HUES6 (cell line): ENCODE results near the gene HK1.

Experiments
- H3K27ac ChIP-seq: 2 replicates; pipeline ENCODE4 v1.7.0; 2013; ENCODE audit warnings: low read depth, mild to moderate bottlenecking, low read length, inconsistent platforms
- H3K27me3 ChIP-seq: 2 replicates; pipeline ENCODE4 v1.6.1; 2013; ENCODE audit warnings: low read length; ENCODE audit not compliant: control insufficient read depth, insufficient read depth
- H3K36me3 ChIP-seq: 2 replicates; pipeline ENCODE4 v1.6.1; 2013; ENCODE audit warnings: low read length; ENCODE audit not compliant: control insufficient read depth, insufficient read depth
- H3K4me1 ChIP-seq: 2 replicates; pipeline ENCODE4 v1.6.1; 2013; ENCODE audit warnings: low read length; ENCODE audit not compliant: control insufficient read depth, insufficient read depth
- H3K4me3 ChIP-seq: 2 replicates; pipeline ENCODE4 v1.5.1; 2013; ENCODE audit warnings: low read depth, low read length
- H3K9ac ChIP-seq: one replicate; pipeline ENCODE4 v1.6.1; 2013; ENCODE audit warnings: mild to moderate bottlenecking, low read length
- H3K9me3 ChIP-seq: 2 replicates; pipeline ENCODE4 v1.6.1; 2013; ENCODE audit warnings: low read depth, low read length; ENCODE audit not compliant: control insufficient read depth, insufficient read depth

Gene HK1

GRCh38 chr10:69425041-69425440 lies 146.7 kb downstream of the HK1 start:
- no peaks in the 10 kb centered on the region for H3K9me3 ChIP-seq
- no peak overlapping the region for H3K27ac ChIP-seq
- H3K4me3 ChIP-seq = no peak overlapping the region
- peaks cover 4% of the 10 kb centered on the region; the same call in 1 of the 2 replicates for H3K4me1 ChIP-seq
- H3K27me3 ChIP-seq = no peaks in the 10 kb centered on the region
- H3K36me3 ChIP-seq = no peaks in the 10 kb centered on the region
- H3K9ac ChIP-seq = no peak overlapping the region

- H3K4me1 ChIP-seq = peaks cover 4% of the 10 kb centered on the region; the same call in 1 of the 2 replicates
- no peak overlapping the region for H3K9ac ChIP-seq
- H3K9me3 ChIP-seq = no peaks in the 10 kb centered on the region
- H3K36me3 ChIP-seq = no peaks in the 10 kb centered on the region
- no peaks in the 10 kb centered on the region for H3K27me3 ChIP-seq
- H3K27ac ChIP-seq = no peak overlapping the region
- H3K4me3 ChIP-seq = no peak overlapping the region
Measured at GRCh38 chr10:69425511-69426298, 147.4 kb downstream of the HK1 start.

- Histone ChIP-seq H3K27ac (no peak overlapping the region), H3K36me3 (no peaks in the 10 kb centered on the region), H3K9ac (no peak overlapping the region), H3K4me3 (no peak overlapping the region), H3K27me3 (no peaks in the 10 kb centered on the region), H3K4me1 (peaks cover 4% of the 10 kb centered on the region; the same call in 1 of the 2 replicates), H3K9me3 (no peaks in the 10 kb centered on the region)
Measured at GRCh38 chr10:69426376-69426727, 148.1 kb downstream of the HK1 start.

GRCh38 chr10:69428165-69428564 lies 149.9 kb downstream of the HK1 start:
- no peaks in the 10 kb centered on the region for H3K9me3 ChIP-seq
- no peaks in the 10 kb centered on the region for H3K27me3 ChIP-seq
- H3K9ac ChIP-seq = no peak overlapping the region
- H3K27ac ChIP-seq = no peak overlapping the region
- no peak overlapping the region for H3K4me3 ChIP-seq
- no peaks in the 10 kb centered on the region for H3K36me3 ChIP-seq
- peaks cover 4% of the 10 kb centered on the region; the same call in 1 of the 2 replicates for H3K4me1 ChIP-seq

GRCh38 chr10:69434169-69434568 lies 155.9 kb downstream of the HK1 start:
- H3K27me3 ChIP-seq = no peaks in the 10 kb centered on the region
- H3K4me3 ChIP-seq = no peak overlapping the region
- H3K4me1 ChIP-seq = peaks cover 5% of the 10 kb centered on the region; the same call in 1 of the 2 replicates
- no peak overlapping the region for H3K9ac ChIP-seq
- no peak overlapping the region for H3K27ac ChIP-seq
- no peaks in the 10 kb centered on the region for H3K9me3 ChIP-seq
- H3K36me3 ChIP-seq = no peaks in the 10 kb centered on the region

GRCh38 chr10:69434926-69435325 lies 156.6 kb downstream of the HK1 start:
- Histone ChIP-seq H3K9ac (no peak overlapping the region), H3K27me3 (no peaks in the 10 kb centered on the region), H3K27ac (no peak overlapping the region), H3K36me3 (no peaks in the 10 kb centered on the region), H3K9me3 (no peaks in the 10 kb centered on the region), H3K4me1 (peaks cover 9% of the 10 kb centered on the region; the same call in 1 of the 2 replicates), H3K4me3 (no peak overlapping the region)

- Histone ChIP-seq H3K36me3 (no peaks in the 10 kb centered on the region), H3K4me1 (peaks cover 9% of the 10 kb centered on the region; the same call in 1 of the 2 replicates)
Measured at GRCh38 chr10:69435966-69436520, 157.7 kb downstream of the HK1 start.

GRCh38 chr10:69437321-69438259 lies 159.3 kb downstream of the HK1 start:
- H3K27me3 ChIP-seq = no peaks in the 10 kb centered on the region
- H3K9ac ChIP-seq = no peak overlapping the region
- no peaks in the 10 kb centered on the region for H3K36me3 ChIP-seq
- peaks cover 12% of the 10 kb centered on the region; the same call in 1 of the 2 replicates for H3K4me1 ChIP-seq
- H3K9me3 ChIP-seq = no peaks in the 10 kb centered on the region
- H3K4me3 ChIP-seq = no peak overlapping the region
- H3K27ac ChIP-seq = no peak overlapping the region

More at GRCh38 chr10:69435966-69436520, 157.7 kb downstream of the HK1 start:
- no peak overlapping the region for H3K27ac ChIP-seq
- H3K4me3 ChIP-seq = no peak overlapping the region
- no peaks in the 10 kb centered on the region for H3K9me3 ChIP-seq
- no peak overlapping the region for H3K9ac ChIP-seq
- no peaks in the 10 kb centered on the region for H3K27me3 ChIP-seq

- H3K4me3 ChIP-seq = no peak overlapping the region
- H3K9ac ChIP-seq = no peak overlapping the region
- H3K27me3 ChIP-seq = no peaks in the 10 kb centered on the region
- peaks cover 12% of the 10 kb centered on the region; the same call in 1 of the 2 replicates for H3K4me1 ChIP-seq
- H3K9me3 ChIP-seq = no peaks in the 10 kb centered on the region
- H3K27ac ChIP-seq = no peak overlapping the region
- H3K36me3 ChIP-seq = no peaks in the 10 kb centered on the region
Measured at GRCh38 chr10:69438536-69439349, 160.4 kb downstream of the HK1 start.

GRCh38 chr10:69439350-69439739 lies 161.0 kb downstream of the HK1 start:
- Histone ChIP-seq H3K27me3 (no peaks in the 10 kb centered on the region), H3K36me3 (no peaks in the 10 kb centered on the region), H3K27ac (no peak overlapping the region), H3K9ac (no peak overlapping the region), H3K4me1 (peaks cover 12% of the 10 kb centered on the region; the same call in 1 of the 2 replicates), H3K4me3 (no peak overlapping the region), H3K9me3 (0 out of 2 replicates have a peak, but pooled peaks cover 1% of the 10 kb centered on the region)
